Measurements from ENCODE around the gene RPP14. TPM values are rescaled to one million over a fixed set of nuclear protein-coding genes. Genes with fewer than 3 reads are reported as not detected.

The RPP14 gene
- total and polyA plus RNA-seq, 2 experiments from 2014 or later: 11.7 to 18.6 TPM

GRCh38 chr3:58293516-58293915 is 12.5 kb upstream of the RPP14 start:
- H3K27ac Mint-ChIP-seq: no peak overlapping the region
- H3K9me3 Mint-ChIP-seq: peaks cover 20% of the 10 kb centered on the region
- Histone ChIP-seq H3F3A (replicated peaks; ENCODE audit: low read depth) (no peaks in the 10 kb centered on the region), H3K27me3 (ENCODE audit: insufficient read depth) (no peaks in the 10 kb centered on the region), H3K79me2 (replicated peaks; ENCODE audit: insufficient read depth) (no peaks in the 10 kb centered on the region), H3K4me1 (ENCODE audit: insufficient read depth) (no peaks in the 10 kb centered on the region), H4K20me1 (replicated peaks; ENCODE audit: insufficient read depth) (no peaks in the 10 kb centered on the region), H3K9me2 (ENCODE audit: insufficient read depth) (no peaks in the 10 kb centered on the region), H3K36me3 (ENCODE audit: insufficient read depth) (no peaks in the 10 kb centered on the region), H2AFZ (no peak overlapping the region), H3K4me2 (no peak overlapping the region), H3K27ac (ENCODE audit: low read depth) (no peak overlapping the region), H3K4me3 (no peak overlapping the region)
- no peak overlapping the region for H3K4me3 Mint-ChIP-seq
- peaks cover 4% of the 10 kb centered on the region; the same call in 1 of the 3 replicates for H3K4me1 Mint-ChIP-seq
- DNase-seq (ENCODE audit: low spot score) (no peak), ATAC-seq (no peak)
- TF ChIP-seq CREB1 (CRISPR knock-in tag; IDR thresholded peaks at IDR 0.05; ENCODE audit: low read depth): no peak
- no peak for TF ChIP-seq NANOG (IDR thresholded peaks at IDR 0.05; ENCODE audit: borderline replicate concordance)
- no peak for TF ChIP-seq JUNB (IDR thresholded peaks at IDR 0.05; ENCODE audit: unreplicated experiment)
- no peak for TF ChIP-seq ZNF114 (CRISPR knock-in tag; IDR thresholded peaks at IDR 0.05)
- no peak for TF ChIP-seq ETS1 (IDR thresholded peaks at IDR 0.05)
- no peak for TF ChIP-seq REST (IDR thresholded peaks at IDR 0.05; ENCODE audit: unreplicated experiment)
- TF ChIP-seq EZH2phosphoT487 (IDR thresholded peaks at IDR 0.05; ENCODE audit: unreplicated experiment): no peak
- TF ChIP-seq STAT1 (IDR thresholded peaks at IDR 0.05; ENCODE audit: unreplicated experiment): no peak
- peaks cover 2% of the 10 kb centered on the region for H3K27me3 Mint-ChIP-seq (ENCODE audit: insufficient read depth, low read depth, poor library complexity)
- H3K36me3 Mint-ChIP-seq (ENCODE audit: low read depth): peaks cover 16% of the 10 kb centered on the region

- H3K27ac ChIP-seq (ENCODE audit: low read depth): no peak overlapping the region
- Mint-ChIP-seq H3K4me1 (peaks cover 7% of the 10 kb centered on the region), H3K9me3 (peaks cover 11% of the 10 kb centered on the region), H3K4me3 (no peak overlapping the region), H3K36me3 (ENCODE audit: low read depth) (peaks cover 10% of the 10 kb centered on the region), H3K27me3 (ENCODE audit: insufficient read depth, low read depth, poor library complexity) (peaks cover 3% of the 10 kb centered on the region), H3K27ac (no peak overlapping the region)
- H3K27me3 ChIP-seq (ENCODE audit: insufficient read depth): no peaks in the 10 kb centered on the region
- no peak overlapping the region for H2AFZ ChIP-seq
- no peaks in the 10 kb centered on the region for H3K36me3 ChIP-seq (ENCODE audit: insufficient read depth)
- DNase-seq (ENCODE audit: low spot score): no peak
- no peaks in the 10 kb centered on the region for H3K79me2 ChIP-seq (replicated peaks; ENCODE audit: insufficient read depth)
- H3K4me2 ChIP-seq: no peak overlapping the region
- H4K20me1 ChIP-seq (replicated peaks; ENCODE audit: insufficient read depth): no peaks in the 10 kb centered on the region
- ATAC-seq: peak; percentile 22; the same call in 2 of the 3 replicates
- no peak overlapping the region for H3K4me3 ChIP-seq
- H3F3A ChIP-seq (replicated peaks; ENCODE audit: low read depth): no peaks in the 10 kb centered on the region
- no peaks in the 10 kb centered on the region for H3K9me2 ChIP-seq (ENCODE audit: insufficient read depth)
- H3K4me1 ChIP-seq (ENCODE audit: insufficient read depth): 0 out of 2 replicates have a peak, but pooled peaks cover 3% of the 10 kb centered on the region
- TF ChIP-seq EZH2phosphoT487 (IDR thresholded peaks at IDR 0.05; ENCODE audit: unreplicated experiment) (no peak), ZNF331 (CRISPR knock-in tag; IDR thresholded peaks at IDR 0.05; ENCODE audit: low read depth) (no peak), ETS1 (IDR thresholded peaks at IDR 0.05) (no peak), POLR2AphosphoS5 (IDR thresholded peaks at IDR 0.05; ENCODE audit: low read depth) (no peak), CTCF (conservative IDR thresholded peaks at IDR 0.05; ENCODE audit: low read depth in 2 of 2) (no peak), REST (IDR thresholded peaks at IDR 0.05; ENCODE audit: unreplicated experiment) (no peak), ZNF114 (CRISPR knock-in tag; IDR thresholded peaks at IDR 0.05) (no peak), STAT1 (IDR thresholded peaks at IDR 0.05; ENCODE audit: unreplicated experiment) (no peak), NANOG (IDR thresholded peaks at IDR 0.05; ENCODE audit: borderline replicate concordance) (no peak), EZH2 (IDR thresholded peaks at IDR 0.05; ENCODE audit: low read depth, unreplicated experiment) (no peak)
These were observed 9.8 kb upstream of the RPP14 start for GRCh38 chr3:58296269-58296668.

Measured in GM23338 (cell line).